NCI-H187 (cell line): Measurements from ENCODE around the gene GOLPH3L.
"Not testable (repeated sequence)": the region's sequence is repeated elsewhere in the genome, so short reads cannot be mapped to it uniquely, and the experiment has no call there.

Source experiments
- DNase-seq, 2 experiments: peaks; one replicate each; lab custom pipeline; 2025; lab: John Stamatoyannopoulos, UW

Gene GOLPH3L

GRCh38 chr1:150615346-150616201 is 81.4 kb downstream of the GOLPH3L start:
- DNase-seq: no peak

DNA sequence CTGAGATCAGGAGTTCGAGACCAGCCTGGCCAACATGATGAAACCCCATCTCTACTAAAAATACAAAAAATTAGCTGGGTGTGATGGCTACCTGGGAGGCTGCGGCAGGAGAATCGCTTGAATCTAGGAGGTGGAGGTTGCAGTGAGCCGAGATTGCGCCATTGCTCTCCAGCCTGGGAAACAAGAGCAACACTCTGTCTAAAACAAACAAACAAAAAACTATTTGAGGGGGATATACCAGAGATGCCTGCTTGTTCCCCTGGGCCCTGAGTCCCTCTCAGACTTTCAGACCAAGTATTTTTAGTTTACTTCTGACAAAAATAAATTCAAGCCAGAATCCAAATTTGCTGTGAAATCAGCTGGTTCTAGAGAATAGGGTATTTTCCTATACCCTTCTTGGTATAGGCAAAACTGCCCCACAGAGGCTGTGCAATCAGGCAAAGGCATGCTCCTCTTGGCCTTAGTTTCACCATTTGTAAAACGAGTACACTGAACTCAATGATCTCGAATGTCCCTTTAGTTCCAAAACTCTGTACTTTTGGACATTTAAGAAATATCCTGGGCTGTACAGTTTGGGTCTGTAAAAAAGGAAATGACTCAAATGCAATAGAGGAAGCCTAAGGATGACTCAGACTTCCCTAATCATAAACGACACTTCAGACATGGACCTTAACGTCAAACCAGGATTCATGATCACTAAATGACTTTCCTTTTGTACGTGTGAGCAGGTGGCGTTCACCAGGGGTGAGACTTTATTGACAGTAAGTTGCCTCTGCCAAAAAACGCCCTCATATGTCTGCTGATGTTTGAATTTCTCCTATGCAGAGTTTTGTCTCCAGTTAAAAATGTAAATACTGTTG is 83.7 kb downstream of the GOLPH3L start:
- DNase-seq: no peak

DNA sequence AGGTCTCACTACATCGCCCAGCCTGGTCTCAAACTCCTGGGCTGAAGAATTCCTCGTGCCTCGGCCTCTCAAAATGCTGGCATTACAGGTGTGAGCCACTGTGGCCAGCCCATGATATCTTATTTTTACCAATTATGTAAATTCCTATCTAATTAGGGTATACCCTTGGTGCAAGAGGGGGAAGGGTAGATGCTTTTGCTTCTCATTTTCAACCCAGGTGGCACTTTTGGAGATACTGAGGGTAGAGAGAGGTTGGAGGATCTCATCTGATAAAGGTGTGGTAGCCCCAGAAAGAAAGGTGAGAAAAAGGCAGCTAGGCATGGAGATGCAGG is 85.0 kb downstream of the GOLPH3L start:
- DNase-seq: no peak

DNA sequence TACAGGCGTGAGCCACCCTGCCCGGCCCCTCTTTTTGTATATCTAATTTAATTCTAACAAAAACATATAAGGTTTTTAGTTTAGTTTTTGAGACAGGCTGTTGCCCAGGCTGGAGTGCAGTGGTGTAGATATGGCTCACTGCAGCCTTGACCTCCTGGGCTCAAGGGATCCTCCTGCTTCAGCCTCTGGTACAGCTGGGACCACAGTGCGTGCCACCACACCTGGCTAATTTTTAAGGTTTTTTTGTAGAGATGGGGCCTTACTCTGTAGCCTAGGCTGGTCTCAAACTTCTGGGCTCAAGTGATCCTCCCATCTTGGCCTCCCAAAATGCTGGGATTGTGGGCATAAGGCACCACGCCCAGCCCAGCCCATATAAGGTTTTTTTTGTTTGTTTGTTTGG is 86.4 kb downstream of the GOLPH3L start:
- no peak for DNase-seq

DNA sequence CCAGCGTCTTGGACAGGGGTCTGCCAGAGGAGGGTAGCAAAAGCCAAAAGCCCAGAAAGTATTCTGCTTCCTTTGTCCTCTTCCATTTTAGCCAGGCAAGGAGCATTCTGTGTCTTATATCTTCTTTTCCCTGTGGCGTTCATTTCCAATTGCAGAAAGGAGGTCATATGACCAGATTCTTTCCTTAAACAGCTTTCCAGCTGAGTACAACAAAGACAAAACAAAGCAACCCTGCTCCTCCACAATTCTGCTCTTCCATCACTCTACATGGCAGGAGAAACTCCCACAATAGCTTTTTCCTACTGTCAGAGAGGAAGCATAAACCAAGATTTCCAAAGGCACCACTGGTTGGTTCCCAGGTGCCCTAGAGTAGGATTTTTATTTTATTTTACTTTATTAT is 87.2 kb downstream of the GOLPH3L start:
- no peak for DNase-seq

- no peak for DNase-seq
Observed at GRCh38 chr1:150606463-150607142, 90.4 kb downstream of the GOLPH3L start.

DNA sequence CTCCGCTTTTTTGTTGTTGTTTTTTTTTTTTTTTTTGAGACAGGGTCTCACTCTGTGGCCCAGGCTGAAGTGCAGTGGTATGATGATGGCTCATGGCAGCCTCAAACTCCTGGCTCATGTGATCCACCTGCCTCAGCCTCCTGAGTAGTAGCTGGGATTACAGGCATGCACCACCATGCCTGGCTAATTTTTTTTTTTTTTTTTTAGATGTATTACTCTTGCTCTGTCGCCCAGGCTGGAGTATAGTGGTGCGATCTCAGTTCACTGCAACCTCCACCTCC is 91.6 kb downstream of the GOLPH3L start:
- not testable (repeated sequence) for DNase-seq

DNA sequence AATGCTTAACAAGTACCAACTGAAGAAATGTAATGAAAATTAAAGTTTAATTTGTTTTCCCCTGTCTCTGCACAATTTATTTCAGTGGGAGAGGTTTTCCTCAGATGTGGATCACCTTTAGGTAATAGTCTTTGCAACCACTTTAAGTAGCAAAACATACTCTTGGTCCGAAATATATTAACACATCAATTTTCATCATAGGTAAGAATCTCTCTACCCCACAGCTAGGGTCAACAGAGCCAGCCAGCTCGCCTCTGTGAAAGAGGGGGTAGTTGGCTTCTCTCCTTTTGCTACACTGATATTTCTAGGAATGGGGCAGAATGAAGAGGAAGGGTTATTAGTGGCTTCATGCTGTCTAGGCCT is 92.7 kb downstream of the GOLPH3L start:
- no peak for DNase-seq

GRCh38 chr1:150603711-150604110 is 93.2 kb downstream of the GOLPH3L start:
- no peak for DNase-seq

DNA sequence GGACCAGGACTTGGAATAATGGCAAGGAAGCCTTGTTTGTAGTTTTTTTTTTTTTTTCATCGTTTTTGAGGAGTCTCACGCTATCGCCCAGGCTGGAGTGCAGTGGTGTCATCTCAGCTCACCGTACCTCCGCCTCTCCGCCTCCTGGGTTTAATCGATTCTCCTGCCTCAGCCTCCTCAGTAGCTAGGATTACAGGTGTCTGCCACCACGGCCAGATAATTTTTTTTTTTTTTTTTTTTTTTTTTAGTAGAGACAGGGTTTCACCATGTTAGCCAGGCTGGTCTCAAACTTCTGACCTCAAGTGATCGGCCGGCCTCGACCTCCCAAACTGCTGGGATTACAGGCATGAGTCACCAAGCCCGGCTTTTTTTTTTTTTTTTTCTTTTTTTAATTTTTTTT is 94.6 kb downstream of the GOLPH3L start:
- not testable (repeated sequence) for DNase-seq

DNA sequence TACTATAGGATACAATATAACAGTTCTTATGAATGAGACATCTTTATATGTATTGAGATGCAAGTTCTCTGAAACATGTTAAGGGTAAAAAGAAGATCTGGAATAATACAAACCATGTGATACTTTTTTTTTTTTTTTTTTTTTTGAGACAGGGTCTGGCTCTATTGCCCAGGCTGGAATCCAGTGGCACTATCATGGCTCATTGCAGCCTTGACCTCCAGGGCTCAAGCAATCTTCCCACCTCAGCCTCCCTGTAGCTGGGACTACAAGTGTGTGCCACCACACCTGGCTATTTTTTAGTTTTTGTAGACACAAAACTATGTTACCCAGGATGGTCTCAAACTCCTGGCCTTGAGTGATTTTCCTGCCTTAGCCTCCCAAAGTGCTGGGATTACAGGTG is 95.4 kb downstream of the GOLPH3L start:
- DNase-seq: no peak

GRCh38 chr1:150598346-150598745 is 98.6 kb downstream of the GOLPH3L start:
- DNase-seq: not testable (repeated sequence)

- no peak for DNase-seq
Observed at GRCh38 chr1:150596976-150597375, 100.0 kb downstream of the GOLPH3L start.
